Activated naive CD8-positive, alpha-beta T cell treated with anti-CD3 and anti-CD28 coated beads, Interleukin-2, amount 10 ng/mL, durations not matched to agents 7 days and 5 days (primary cell): ENCODE results near the gene XPR1. TPM values are rescaled to one million over a fixed set of nuclear protein-coding genes. Genes with fewer than 3 reads are reported as not detected.
"Not testable (repeated sequence)": the region's sequence is repeated elsewhere in the genome, so short reads cannot be mapped to it uniquely, and the experiment has no call there.

Source experiments
- ATAC-seq: fragments of 150-1000 bp; cut with Tn5 transposase; one replicate; pipeline ENCODE4 v1.10.0; 2021; ENCODE audit warnings: low read depth, moderate library complexity
- POLR2A ChIA-PET: fragments of 350-600 bp; sonication (Branson Sonifier 250); formaldehyde crosslinking; loops from one replicate; lab custom pipeline; 2021; ENCODE audit warnings: antibody characterized with exemption; lab: Charles Lee
- DNase-seq: peaks from one replicate; pipeline ENCODE4 v3.0.0; 2021
- H3K27ac Mint-ChIP-seq: one replicate; pipeline ENCODE4 v1.8.0; 2022; ENCODE audit warnings: mild to moderate bottlenecking, mixed read lengths
- H3K27me3 Mint-ChIP-seq: one replicate; pipeline ENCODE4 v1.8.0; 2022; ENCODE audit warnings: mild to moderate bottlenecking, moderate library complexity, mixed read lengths
- H3K36me3 Mint-ChIP-seq: one replicate; pipeline ENCODE4 v1.8.0; 2021; ENCODE audit warnings: mild to moderate bottlenecking, mixed read lengths
- H3K4me1 Mint-ChIP-seq: one replicate; pipeline ENCODE4 v1.8.0; 2021; ENCODE audit warnings: mixed read lengths
- H3K4me3 Mint-ChIP-seq: one replicate; pipeline ENCODE4 v1.8.0; 2022; ENCODE audit warnings: mild to moderate bottlenecking, moderate library complexity, mixed read lengths
- H3K9me3 Mint-ChIP-seq: one replicate; pipeline ENCODE4 v1.8.0; 2021; ENCODE audit warnings: mixed read lengths
- total RNA-seq, 2 experiments: library from RNA; stranded (reverse); gene quantifications; one replicate each; pipeline ENCODE4 v1.2.3, GENCODE V29; 2021

Gene XPR1
- total RNA-seq, 2 experiments from 2014 or later, result 16.5 to 17.5 TPM

DNA sequence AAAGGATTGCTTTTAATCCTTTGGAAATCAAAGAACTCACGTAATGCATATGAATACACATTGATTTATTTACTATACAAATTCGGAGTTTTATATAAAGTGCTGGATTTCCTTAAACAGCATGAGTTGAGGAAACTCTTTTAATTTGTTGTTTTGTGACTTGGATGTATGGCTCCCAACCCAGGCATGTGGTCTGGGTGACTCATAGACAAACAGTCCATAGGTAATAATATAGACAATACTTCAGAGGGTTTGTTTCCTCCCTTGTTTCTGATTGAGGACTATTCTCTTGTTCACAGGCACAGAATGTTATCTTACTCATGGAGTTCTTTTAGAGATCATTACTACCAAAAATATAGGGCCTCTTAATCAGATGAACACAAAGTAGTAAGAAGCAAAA, 43.8 kb downstream of the XPR1 start:
- POLR2A ChIA-PET, result no interaction called here
- H3K9me3 Mint-ChIP-seq, result peaks cover 14% of the 10 kb centered on the region

DNA sequence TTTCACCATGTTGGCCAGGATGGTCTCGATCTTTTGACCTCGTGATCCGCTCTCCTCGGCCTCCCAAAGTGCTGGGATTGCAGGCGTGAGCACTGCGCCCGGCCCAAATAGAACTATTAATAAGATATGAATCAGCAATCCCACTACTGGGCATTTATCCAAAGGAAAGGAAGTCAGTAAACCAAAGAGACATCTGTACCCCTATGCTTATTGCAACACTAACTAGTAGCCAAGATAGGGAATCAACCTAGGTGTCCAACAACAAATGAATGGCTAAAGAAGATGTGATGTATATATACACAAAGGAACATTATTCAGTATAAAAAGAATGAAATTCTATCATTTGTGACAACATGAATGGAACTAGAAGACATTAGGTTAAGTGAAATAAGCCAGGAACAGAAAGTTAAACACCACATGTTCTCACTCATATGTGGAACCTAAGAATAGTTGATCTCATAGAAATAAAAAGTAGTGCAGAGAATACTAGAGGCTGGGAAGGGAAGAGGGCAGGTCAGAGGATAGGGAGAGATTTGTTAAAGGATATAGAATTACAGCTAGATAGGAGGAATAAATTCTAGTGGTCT, 48.8 kb downstream of the XPR1 start:
- Mint-ChIP-seq H3K36me3 (peaks cover 22% of the 10 kb centered on the region), H3K4me1 (no peaks in the 10 kb centered on the region), H3K4me3 (no peak overlapping the region), H3K9me3 (peaks cover 11% of the 10 kb centered on the region), H3K27me3 (no peaks in the 10 kb centered on the region), H3K27ac (no peak overlapping the region)
- no peak for DNase-seq
- POLR2A ChIA-PET, result no interaction called here
- ATAC-seq, result no peak

More for the DNA sequence above, 43.8 kb downstream of the XPR1 start:
- Mint-ChIP-seq H3K4me3 (no peak overlapping the region), H3K27me3 (no peaks in the 10 kb centered on the region), H3K36me3 (peaks cover 22% of the 10 kb centered on the region), H3K4me1 (no peaks in the 10 kb centered on the region), H3K27ac (no peak overlapping the region)
- DNase-seq (no peak), ATAC-seq (no peak)

DNA sequence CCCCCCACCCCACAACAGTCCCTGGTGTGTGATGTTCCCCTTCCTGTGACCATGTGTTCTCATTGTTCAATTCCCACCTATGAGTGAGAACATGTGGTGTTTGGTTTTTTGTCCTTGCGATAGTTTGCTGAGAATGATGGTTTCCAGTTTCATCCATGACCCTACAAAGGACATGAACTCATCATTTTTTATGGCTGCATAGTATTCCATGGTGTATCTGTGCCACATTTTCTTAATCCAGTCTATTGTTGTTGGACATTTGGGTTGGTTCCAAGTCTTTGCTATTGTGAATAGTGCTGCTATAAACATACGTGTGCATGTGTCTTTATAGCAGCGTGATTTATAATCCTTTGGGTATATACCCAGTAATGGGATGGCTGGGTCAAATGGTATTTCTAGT, 51.3 kb downstream of the XPR1 start:
- DNase-seq, H3K27me3 Mint-ChIP-seq, ATAC-seq, POLR2A ChIA-PET, H3K4me1 Mint-ChIP-seq, H3K27ac Mint-ChIP-seq, H3K4me3 Mint-ChIP-seq: not testable (repeated sequence)
- Mint-ChIP-seq H3K9me3 (peaks cover 10% of the 10 kb centered on the region), H3K36me3 (peaks cover 24% of the 10 kb centered on the region)

DNA sequence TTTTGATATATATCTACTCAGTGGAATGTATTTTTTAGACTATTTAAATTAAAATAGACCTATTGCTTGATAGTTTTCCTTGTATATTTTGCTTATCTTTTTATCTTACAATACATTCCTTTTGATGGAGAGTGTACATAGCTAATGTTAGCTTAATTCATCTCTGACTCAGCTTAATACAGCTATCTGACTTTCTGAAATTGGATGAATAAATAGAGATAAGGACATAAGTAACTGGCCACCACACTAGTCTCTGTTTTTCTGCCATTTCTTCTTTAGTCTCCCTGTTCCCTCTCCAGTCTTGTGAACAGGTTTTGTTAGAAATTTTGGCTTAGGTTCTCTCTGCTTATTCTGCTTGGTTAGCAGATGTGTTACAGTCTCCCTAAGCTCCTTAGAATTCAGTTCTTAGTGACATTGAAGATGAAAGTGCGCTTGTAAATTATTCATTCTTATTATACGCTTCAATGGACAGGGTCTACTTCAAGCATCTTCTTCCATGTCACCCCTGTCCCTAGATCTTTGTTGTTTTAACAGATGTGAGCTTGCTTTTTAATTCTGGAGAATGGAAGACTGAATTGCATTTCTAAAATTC, 59.6 kb downstream of the XPR1 start:
- Mint-ChIP-seq H3K36me3 (peaks cover 9% of the 10 kb centered on the region), H3K27ac (no peak overlapping the region), H3K9me3 (peaks cover 7% of the 10 kb centered on the region), H3K4me3 (no peak overlapping the region), H3K4me1 (peaks cover 9% of the 10 kb centered on the region), H3K27me3 (no peaks in the 10 kb centered on the region)
- DNase-seq, result no peak
- POLR2A ChIA-PET, result no interaction called here
- no peak for ATAC-seq

DNA sequence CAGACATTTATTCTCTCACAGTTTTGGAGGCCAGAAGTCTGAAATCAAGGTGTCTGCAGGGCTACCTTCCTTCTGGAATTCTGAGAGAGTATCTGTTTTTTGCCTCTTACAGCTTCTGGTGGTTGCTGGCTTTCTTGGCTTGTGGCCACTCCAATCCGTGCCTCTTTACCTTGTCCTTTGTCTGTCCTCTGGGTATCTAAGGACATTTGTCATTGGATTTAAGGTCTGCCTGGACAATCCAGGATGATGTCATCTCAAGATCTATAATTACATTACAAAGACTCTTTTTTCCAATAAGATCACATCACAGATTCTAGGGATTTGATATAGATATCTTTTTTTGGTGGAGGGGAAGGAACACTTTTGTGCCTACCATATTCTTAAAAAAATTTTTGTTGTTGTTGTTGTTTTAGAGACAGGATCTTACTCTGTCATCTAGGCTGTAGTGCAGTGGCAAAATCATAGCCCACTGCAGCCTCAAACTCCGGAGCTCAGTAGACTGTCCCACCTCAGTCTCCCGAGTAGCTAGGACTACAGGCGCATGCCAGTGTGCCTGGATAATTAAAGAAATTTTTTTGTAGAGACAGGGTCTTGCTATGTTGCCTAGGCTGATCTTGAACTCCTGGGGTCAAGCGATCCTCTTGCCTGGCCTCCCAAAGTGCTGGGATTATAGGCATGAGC, 61.9 kb downstream of the XPR1 start:
- Mint-ChIP-seq H3K36me3 (peaks cover 26% of the 10 kb centered on the region), H3K27ac (no peak overlapping the region), H3K27me3 (no peaks in the 10 kb centered on the region), H3K4me3 (no peak overlapping the region), H3K4me1 (peaks cover 9% of the 10 kb centered on the region), H3K9me3 (peaks cover 24% of the 10 kb centered on the region)
- POLR2A ChIA-PET, result no interaction called here
- DNase-seq, result no peak
- no peak for ATAC-seq

DNA sequence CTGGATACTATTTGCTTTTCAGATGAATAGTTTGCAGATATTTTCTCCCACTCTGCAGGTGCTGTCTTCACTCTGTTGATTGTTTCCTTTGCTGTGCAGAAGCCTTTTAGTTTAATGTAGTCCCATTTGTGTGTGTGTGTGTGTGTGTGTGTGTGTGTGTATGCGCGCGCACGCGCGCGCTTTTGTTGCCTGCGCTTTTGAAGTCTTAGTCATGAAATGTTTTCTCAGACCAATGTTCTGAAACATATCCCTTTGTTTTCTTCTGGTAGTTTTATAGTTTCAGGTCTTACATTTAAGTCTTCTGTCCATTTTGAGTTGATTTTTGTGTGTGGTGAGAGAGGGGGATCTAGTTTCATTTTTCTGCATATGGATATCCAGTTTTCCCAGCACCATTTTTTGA, 63.5 kb downstream of the XPR1 start:
- ATAC-seq, result no peak
- Mint-ChIP-seq H3K4me3 (no peak overlapping the region), H3K36me3 (peaks cover 28% of the 10 kb centered on the region)

DNA sequence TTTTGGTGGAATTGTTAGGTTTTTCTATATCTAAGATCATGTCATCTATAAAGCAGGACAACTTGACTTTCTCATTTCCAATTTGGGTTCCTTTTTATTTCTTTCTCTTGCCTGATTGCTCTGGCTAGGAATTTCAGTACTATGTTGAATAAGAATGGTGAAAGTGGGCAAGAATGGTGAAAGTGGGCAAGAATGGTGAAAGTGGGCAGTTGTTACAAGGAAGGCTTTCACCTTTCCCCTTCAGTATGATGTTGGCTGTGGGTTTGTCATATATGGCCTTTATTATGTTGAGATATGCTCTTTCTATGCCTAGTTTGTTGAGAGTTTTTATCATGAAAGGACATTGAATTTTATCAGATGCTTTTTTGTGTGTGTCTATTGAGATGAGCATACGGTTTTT, 64.5 kb downstream of the XPR1 start:
- Mint-ChIP-seq H3K4me3 (no peak overlapping the region), H3K27me3 (no peaks in the 10 kb centered on the region), H3K4me1 (peaks cover 9% of the 10 kb centered on the region), H3K9me3 (peaks cover 26% of the 10 kb centered on the region), H3K36me3 (peaks cover 28% of the 10 kb centered on the region), H3K27ac (no peak overlapping the region)
- ATAC-seq (no peak), DNase-seq (no peak)
- POLR2A ChIA-PET, result no interaction called here

More for the DNA sequence above, 63.5 kb downstream of the XPR1 start:
- no peak for DNase-seq
- POLR2A ChIA-PET, result no interaction called here
- Mint-ChIP-seq H3K4me1 (peaks cover 9% of the 10 kb centered on the region), H3K27ac (no peak overlapping the region), H3K9me3 (peaks cover 26% of the 10 kb centered on the region), H3K27me3 (no peaks in the 10 kb centered on the region)

DNA sequence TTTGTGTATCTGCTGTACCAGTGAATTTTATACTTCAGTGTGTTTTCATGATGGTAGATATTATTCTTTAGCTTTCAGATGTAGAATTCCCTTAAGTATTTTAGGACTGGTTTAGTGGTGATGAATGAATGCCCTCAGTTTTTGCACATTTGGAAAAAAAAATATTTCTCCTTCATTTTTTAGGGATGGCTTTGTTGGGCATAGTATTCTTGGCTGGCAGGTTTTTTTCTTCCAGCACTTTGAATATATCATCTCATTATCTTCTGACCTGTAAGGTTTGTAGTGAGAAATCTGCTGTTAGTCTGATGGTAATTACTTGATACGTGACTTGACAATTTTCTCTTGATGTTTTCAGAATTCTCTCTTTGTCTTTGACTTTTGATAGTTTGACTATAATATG, 66.8 kb downstream of the XPR1 start:
- H3K36me3 Mint-ChIP-seq, result peaks cover 35% of the 10 kb centered on the region

DNA sequence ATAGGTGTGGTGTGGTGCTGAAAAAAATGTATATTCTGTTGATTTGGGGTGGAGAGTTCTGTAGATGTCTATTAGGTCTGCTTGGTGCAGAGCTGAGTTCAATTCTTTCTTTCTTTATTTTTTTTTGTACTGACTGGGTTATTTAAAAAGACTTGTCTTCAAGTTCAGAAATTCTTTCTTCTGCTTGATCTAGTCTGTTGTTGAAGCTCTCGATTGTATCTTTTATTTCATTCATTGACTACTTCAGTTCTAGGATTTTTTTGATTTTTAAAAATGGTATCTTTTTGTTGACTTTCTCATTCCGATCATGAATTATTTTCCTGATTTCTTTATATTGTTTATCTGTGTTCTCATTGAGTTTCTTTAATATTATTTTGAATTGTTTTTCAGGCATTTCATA, 70.6 kb downstream of the XPR1 start:
- Mint-ChIP-seq H3K36me3 (peaks cover 21% of the 10 kb centered on the region), H3K9me3 (peaks cover 25% of the 10 kb centered on the region)

More for the DNA sequence above, 66.8 kb downstream of the XPR1 start:
- Mint-ChIP-seq H3K27me3 (no peaks in the 10 kb centered on the region), H3K4me1 (peaks cover 3% of the 10 kb centered on the region), H3K27ac (no peak overlapping the region), H3K9me3 (peaks cover 37% of the 10 kb centered on the region), H3K4me3 (no peak overlapping the region)
- ATAC-seq (no peak), DNase-seq (no peak)
- POLR2A ChIA-PET, result no interaction called here

DNA sequence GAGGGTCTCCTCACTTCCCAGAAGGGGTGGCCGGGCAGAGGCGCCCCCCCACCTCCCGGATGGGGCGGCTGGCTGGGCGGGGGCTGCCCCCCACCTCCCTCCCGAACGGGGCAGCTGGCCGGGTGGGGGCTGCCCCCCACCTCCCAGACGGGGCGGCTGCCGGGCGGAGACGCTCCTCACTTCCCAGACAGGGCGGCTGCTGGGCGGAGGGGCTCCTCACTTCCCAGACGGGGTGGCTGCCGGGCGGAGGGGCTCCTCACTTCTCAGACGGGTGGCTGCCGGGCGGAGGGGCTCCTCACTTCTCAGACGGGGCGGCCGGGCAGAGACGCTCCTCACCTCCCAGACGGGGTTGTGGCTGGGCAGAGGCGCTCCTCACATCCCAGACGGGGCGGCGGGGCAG, 78.9 kb downstream of the XPR1 start:
- H3K27ac Mint-ChIP-seq, H3K4me3 Mint-ChIP-seq, H3K4me1 Mint-ChIP-seq, ATAC-seq, POLR2A ChIA-PET, H3K27me3 Mint-ChIP-seq, DNase-seq: not testable (repeated sequence)
- Mint-ChIP-seq H3K9me3 (peaks cover 20% of the 10 kb centered on the region), H3K36me3 (peaks cover 12% of the 10 kb centered on the region)

More for the DNA sequence above, 70.6 kb downstream of the XPR1 start:
- DNase-seq, ATAC-seq, H3K4me1 Mint-ChIP-seq, POLR2A ChIA-PET, H3K27ac Mint-ChIP-seq, H3K4me3 Mint-ChIP-seq, H3K27me3 Mint-ChIP-seq: not testable (repeated sequence)

DNA sequence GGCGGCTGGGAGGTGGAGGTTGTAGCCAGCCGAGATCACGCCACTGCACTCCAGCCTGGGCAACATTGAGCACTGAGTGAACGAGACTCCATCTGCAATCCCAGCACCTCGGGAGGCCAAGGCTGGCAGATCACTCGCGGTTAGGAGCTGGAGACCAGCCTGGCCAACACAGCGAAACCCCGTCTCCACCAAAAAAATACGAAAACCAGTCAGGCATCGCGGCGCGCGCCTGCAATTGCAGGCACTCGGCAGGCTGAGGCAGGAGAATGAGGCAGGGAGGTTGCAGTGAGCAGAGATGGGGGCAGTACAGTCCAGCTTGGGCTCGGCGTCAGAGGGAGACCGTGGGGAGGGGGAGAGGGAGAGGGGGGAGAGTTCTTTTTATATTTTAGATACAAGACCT, 79.4 kb downstream of the XPR1 start:
- H3K36me3 Mint-ChIP-seq, result peaks cover 11% of the 10 kb centered on the region
- H3K4me3 Mint-ChIP-seq, DNase-seq, H3K27ac Mint-ChIP-seq, POLR2A ChIA-PET, H3K27me3 Mint-ChIP-seq, ATAC-seq, H3K4me1 Mint-ChIP-seq: not testable (repeated sequence)
- H3K9me3 Mint-ChIP-seq, result peaks cover 19% of the 10 kb centered on the region

DNA sequence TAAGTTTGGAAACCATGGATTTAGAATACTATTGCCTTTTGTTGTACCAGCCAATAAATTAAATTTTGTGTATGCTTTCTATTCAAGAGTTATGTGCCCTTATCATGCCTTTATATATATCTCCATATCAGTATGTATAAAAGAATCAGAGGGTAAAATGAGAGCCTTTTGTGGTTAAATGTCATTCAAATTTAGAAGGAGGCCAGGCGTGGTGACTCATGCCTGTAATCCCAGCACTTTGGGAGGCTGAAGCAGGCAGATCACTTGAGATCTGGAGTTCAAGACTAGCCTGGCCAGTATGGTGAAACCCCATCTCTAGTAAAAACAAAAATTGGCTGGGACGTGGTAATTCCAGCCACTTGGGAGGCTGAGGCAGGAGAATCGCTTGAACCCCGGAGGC, 88.9 kb downstream of the XPR1 start:
- POLR2A ChIA-PET, result no interaction called here
- DNase-seq (no peak), ATAC-seq (no peak)
- Mint-ChIP-seq H3K27ac (no peak overlapping the region), H3K4me3 (no peak overlapping the region), H3K27me3 (no peaks in the 10 kb centered on the region), H3K4me1 (no peaks in the 10 kb centered on the region), H3K36me3 (peaks cover 7% of the 10 kb centered on the region), H3K9me3 (no peaks in the 10 kb centered on the region)

DNA sequence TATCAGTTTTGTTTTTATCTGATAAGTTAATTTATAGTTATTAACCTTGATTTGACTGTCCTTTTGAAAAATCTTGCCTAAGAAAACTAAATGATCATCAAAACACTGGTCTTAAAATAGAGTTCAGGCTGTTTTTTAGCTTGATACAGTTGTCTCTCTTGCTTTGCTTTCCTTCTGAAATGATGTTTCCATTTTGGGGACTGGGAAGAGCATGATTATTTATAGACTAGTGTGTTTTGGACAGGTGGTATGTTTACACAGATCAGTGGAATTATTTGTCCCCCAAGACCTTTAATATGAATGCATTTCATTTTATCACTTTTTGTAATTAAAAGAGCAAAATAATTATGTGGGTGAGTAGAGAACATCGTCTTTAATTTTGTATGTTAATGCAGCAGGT, 90.8 kb downstream of the XPR1 start:
- Mint-ChIP-seq H3K27ac (no peak overlapping the region), H3K4me3 (no peak overlapping the region), H3K9me3 (peaks cover 3% of the 10 kb centered on the region), H3K4me1 (no peaks in the 10 kb centered on the region), H3K27me3 (no peaks in the 10 kb centered on the region), H3K36me3 (peaks cover 4% of the 10 kb centered on the region)
- no peak for ATAC-seq
- no peak for DNase-seq
- POLR2A ChIA-PET, result no interaction called here

DNA sequence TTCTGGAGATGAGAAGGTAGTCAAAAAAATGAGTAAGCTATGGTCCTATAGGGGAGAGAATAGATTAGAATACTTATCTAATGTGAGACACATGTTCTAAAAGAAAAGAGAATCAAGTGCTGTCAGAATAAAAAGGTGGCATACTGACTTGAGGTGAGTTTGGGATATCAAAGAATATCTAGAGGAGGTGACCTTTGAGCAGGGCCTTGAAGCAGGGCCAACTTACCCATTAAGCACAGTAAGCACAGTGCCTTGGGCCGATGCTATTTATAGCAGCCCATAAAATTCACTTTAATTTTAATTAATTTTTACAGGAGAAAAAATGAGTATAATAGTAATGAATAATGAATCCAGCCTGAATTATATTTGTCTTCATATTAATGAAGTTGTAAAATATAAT, 92.2 kb downstream of the XPR1 start:
- ATAC-seq, result no peak
- Mint-ChIP-seq H3K27me3 (no peaks in the 10 kb centered on the region), H3K9me3 (peaks cover 5% of the 10 kb centered on the region), H3K4me1 (no peaks in the 10 kb centered on the region), H3K36me3 (peaks cover 12% of the 10 kb centered on the region), H3K27ac (no peak overlapping the region), H3K4me3 (no peak overlapping the region)
- POLR2A ChIA-PET, result no interaction called here
- DNase-seq, result no peak
